HG02885 (cell line): ENCODE results near the gene SPATS2L.

Source experiments
- ATAC-seq: cut with Tn5 transposase; IDR thresholded peaks from one replicate; pipeline ENCODE4 v1.9.1; 2021; ENCODE audit warnings: mild to moderate bottlenecking; ENCODE audit not compliant: unreplicated experiment, poor library complexity

The SPATS2L gene, protein sequence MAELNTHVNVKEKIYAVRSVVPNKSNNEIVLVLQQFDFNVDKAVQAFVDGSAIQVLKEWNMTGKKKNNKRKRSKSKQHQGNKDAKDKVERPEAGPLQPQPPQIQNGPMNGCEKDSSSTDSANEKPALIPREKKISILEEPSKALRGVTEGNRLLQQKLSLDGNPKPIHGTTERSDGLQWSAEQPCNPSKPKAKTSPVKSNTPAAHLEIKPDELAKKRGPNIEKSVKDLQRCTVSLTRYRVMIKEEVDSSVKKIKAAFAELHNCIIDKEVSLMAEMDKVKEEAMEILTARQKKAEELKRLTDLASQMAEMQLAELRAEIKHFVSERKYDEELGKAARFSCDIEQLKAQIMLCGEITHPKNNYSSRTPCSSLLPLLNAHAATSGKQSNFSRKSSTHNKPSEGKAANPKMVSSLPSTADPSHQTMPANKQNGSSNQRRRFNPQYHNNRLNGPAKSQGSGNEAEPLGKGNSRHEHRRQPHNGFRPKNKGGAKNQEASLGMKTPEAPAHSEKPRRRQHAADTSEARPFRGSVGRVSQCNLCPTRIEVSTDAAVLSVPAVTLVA

GRCh38 chr2:200306196-200306930, at the start of gene SPATS2L:
SPATS2L (plus strand) TSS chr2:200306693; CDS start chr2:200389245, 82,552 bp downstream.
- ATAC-seq: peak; percentile 64

DNA sequence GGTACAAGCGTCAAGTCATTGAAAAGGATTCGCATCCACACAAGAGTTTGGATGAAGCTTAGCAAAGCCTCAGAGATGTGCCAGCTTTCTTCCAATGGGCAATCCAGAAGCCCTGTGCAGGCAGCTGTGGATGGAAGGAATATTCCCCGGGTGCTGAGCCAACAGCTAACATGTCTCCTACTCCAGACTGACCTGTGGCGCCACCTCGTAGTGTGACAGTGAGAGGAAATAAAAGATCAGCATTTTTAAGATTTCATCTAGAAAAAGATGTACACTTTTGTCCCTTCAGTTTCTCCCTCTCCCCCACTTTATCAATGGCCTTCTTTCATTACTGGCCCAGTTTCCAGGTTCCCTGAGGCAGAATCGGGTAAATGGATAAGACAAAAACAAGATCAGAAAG, 48.9 kb upstream of the SPATS2L start:
- no peak for ATAC-seq

DNA sequence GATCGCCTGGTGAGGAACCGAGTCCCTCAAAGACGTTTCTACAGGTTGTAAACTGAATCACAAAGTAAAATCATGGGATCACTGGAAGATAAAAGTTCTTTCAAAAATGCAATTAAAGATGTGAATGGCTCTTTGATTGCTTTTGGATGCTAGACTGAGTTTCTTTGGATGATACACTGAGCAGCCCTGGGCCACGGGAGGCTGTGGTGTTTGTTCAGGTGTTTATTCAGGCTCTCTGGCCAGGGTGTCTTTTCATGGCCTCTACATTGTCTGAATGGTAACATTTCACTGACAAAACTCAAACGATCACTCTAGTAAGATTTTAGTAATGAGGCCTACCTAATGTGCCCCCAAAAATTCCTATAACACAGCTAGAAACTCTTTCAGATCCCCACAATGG, 48.4 kb upstream of the SPATS2L start:
- ATAC-seq: no peak

- no peak for ATAC-seq
Measured at GRCh38 chr2:200258881-200259576, 47.5 kb upstream of the SPATS2L start.

GRCh38 chr2:200259577-200259957, 46.9 kb upstream of the SPATS2L start:
- ATAC-seq: no peak

DNA sequence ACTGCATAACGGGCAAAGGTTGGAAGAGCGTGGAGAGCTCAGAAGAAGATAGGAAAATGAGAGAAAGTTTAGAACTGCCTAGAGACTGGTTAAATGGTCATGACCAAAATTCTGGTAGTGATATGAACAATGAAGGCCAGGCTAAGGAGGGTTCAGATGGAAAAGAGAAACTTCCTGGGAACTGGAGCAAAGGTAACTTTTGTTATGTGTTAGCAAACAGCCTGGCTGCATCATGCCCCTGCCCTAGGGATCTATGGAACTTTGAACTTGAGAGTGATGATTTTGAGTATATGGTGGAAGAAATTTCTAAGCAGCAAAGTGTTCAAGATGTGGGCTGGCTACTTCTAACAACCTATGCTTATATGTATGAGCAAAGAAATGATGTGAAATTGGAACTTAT, 44.4 kb upstream of the SPATS2L start:
- ATAC-seq: no peak

- no peak for ATAC-seq
Measured at GRCh38 chr2:200263279-200263678, 43.2 kb upstream of the SPATS2L start.

GRCh38 chr2:200264631-200265030, 41.9 kb upstream of the SPATS2L start:
- no peak for ATAC-seq

DNA sequence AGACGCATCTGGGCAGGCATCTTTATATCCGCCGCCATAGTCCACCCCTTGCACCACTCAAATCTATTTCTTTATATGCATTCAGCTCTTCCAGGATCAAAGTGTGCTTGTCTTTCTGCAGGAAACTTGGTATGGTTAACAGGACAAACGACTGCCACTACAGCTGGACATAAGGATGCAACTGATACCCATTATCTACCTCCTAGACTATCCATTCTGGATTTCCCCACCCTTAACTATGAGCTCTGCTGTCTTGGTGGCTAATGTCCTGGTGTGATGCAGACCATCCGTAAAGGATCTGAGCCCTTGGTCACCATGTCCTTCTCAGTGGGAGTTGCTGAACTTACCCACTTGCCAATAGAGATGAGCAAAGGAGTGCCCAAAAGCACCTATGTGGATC, 40.1 kb upstream of the SPATS2L start:
- no peak for ATAC-seq

DNA sequence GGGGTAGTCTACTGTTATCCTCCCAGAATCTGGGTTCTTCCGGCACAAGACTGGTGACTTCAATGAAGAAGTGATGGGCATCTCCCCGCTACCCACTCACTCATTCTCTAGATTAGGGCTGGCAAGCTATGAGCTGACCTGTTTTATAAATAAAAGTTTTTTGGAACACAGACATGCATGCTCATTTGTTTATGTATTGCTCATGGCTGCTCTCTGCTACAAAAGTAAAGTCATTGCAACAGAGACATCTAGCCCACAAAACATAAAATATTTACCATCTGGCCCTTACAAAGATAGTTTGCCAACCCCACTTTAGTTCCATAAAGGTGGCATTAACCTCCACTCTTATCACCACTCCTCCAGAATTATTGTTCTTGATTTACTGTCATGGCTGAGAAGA, 39.1 kb upstream of the SPATS2L start:
- ATAC-seq: no peak

GRCh38 chr2:200270732-200271131, 35.8 kb upstream of the SPATS2L start:
- no peak for ATAC-seq

DNA sequence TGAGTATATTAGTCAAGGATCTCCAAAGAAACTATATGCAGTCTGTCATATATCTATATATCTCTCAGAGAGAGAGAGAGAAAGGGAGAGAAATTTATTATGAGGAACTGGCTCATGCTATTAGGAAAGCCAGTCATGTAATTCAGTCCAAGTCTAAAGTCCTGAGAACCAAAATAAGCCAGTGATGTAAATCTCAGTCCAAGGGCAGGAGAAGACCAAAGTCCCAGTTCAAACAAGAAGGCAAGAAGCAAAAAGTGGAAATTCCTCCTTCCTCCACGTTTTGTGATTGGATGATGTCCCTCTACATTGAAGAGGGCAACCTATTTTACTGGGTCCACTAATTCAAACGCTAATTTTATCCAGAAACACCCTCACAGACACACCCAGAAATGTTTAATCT, 34.2 kb upstream of the SPATS2L start:
- ATAC-seq: no peak

DNA sequence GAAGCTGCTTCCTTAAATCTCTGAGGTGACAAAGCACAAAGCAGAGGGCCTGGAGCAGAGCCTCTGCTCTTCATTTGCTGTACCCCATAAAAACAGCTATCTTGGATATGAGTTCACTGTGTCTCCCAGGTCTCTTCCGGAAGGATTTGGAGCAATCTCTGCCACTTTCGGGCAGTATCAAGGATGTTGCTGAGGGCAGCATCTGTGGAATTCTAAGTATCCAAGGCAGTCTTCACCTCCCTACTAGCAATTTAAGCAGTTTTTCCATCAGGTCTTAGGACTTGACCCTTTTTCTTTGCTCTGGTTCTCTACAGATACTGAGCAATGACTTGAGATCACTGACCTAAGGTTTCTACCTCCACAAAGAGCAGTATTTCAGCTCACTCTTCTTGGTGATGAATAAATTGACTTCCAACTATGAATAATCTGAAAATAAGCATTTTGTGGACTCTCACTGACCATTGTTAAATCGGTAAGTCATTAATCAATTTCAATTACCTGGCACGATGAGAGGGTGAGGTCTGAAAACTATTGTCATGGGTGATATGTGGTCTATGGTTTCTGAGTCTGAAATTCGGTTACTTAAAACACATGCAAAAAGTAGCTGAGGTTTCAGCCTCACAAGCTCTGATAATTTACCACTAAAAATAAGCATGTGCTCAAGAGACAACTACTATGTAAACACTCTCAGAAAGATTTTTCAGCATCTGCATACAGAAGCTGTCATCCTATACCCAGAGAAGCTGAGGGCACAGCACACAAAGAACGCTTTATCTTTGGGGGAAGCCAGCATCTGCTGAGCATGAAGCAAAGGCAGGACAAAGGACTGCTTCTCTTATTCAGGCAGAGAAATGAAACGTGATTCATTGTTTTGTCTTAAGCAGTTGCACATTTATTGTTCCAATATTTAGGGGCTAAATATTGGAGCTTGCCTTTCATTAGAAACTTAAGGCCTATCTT, 32.1 kb upstream of the SPATS2L start:
- ATAC-seq: no peak

DNA sequence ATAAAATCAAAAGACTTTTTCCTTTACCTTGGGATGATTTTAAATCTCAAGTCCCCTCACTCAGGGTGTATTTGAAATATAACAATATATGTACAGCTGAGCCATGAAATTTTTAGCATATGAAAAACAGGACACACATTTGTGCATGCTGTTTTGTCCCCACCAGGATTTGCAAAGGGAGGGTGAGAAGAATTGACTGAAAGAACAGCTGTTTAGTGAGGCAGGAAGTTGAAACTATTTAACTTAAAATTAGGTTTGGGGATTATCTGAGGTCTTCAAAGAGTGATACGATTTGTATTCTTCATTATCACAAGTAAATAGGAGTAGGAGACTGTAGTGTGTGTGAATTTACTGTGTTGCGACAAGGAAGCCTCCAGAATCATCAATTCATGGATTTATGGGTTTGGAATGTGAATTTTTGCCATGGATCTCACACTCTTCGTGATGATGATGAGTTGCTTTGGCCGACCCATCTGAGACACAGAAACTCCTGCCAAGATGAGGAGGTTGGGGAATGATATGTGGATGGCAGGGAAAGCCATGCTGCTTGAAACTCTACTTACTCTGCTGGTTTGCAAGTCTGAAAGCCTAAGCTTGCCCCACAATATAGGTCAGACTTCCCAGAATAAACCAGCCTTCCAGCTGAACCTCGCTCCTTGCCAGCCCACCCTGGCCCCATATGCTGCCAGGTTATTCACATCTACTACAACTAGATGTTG, 31.0 kb upstream of the SPATS2L start:
- ATAC-seq: no peak

- no peak for ATAC-seq
Measured at GRCh38 chr2:200276472-200276871, 30.0 kb upstream of the SPATS2L start.

DNA sequence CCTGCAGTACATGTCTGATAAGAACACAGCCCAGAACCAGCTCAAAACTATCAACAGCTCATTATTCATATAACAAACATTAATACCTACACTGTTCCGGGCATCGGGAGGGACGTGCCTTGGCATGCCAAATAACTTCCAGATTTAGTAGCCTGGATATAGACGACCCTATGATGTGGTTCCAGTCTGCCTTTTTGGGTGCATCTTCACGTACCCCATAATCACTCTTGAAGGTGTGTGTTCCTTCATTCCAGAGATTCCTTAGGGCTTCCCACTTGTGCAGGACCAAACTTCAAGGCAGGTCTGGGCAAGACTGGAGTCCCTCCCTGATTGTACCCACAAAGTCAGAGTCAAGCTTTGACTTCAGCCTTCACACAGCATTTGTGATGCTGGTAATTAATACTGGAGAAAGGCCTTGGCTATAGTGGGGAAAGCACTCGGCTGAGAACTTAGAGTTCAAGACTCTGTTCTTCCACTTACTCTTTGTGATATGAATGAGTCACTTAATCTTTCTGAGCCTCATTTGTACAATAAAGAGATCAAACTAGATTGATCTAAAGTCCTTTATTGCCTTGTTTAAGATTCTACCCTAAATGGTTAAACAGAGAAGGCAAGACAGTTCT, 27.7 kb upstream of the SPATS2L start:
- ATAC-seq: no peak

GRCh38 chr2:200279857-200280256, 26.6 kb upstream of the SPATS2L start:
- ATAC-seq: no peak

DNA sequence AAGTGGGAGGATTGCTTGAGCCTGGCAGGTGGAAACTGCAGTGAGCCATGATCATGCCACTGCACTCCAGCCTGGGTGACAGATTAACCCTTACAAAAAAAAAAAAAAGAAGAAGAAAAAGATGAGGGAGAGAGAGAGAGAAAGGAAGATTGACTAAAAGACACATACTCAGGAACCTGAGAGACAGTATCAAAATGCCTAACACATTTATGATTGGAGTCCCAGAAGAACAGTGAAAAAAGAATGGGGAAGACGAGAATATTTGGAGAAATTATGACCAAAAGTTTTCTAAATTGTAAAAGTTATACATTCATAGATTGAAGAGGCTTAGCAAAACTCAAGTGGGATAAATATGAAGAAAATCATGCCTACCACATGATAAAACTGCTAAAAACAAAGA, 19.9 kb upstream of the SPATS2L start:
- ATAC-seq: no peak
